Endothelial cell of umbilical vein (primary cell): ENCODE results near the gene RBM47. TPM values are rescaled to one million over a fixed set of nuclear protein-coding genes. Genes with fewer than 3 reads are reported as not detected.

Source experiments
- BruUV-seq: library from RNA; stranded (reverse); fragments of 400-500 nt; replicated peaks from 2 replicates; lab custom pipeline; 2021; lab: Mats Ljungman, UMichigan
- CTCF ChIA-PET: fragments of 300-600, 350-600 bp; sonication (Branson Sonifier 250); formaldehyde crosslinking; loops from one replicate; lab custom pipeline; 2021; ENCODE audit warnings: antibody characterized with exemption, inconsistent platforms; lab: Charles Lee
- POLR2A ChIA-PET: fragments of 300-600, 350-600 bp; sonication (Branson Sonifier 250); formaldehyde crosslinking; loops from one replicate; lab custom pipeline; 2021; ENCODE audit warnings: antibody characterized with exemption, inconsistent platforms; lab: Charles Lee
- DNase-seq: peaks from one replicate; pipeline ENCODE4 v3.0.0-alpha.2; 2011; ENCODE audit warnings: low read depth, low spot score
- FAIRE-seq: peaks from 2 replicates; lab custom pipeline; 2011; peaks lifted over from hg19 to GRCh38; lab: Jason Lieb, UNC
- H2AFZ ChIP-seq: 2 replicates; pipeline ENCODE4 v1.6.0; 2012; ENCODE audit warnings: low read depth, low read length, control low read depth, inconsistent platforms
- H3K27ac ChIP-seq: 2 replicates; pipeline ENCODE4 v1.5.1; 2011; ENCODE audit warnings: low read depth, mild to moderate bottlenecking, control low read depth, low read length, moderate library complexity; ENCODE audit not compliant: insufficient read depth
- H3K27me3 ChIP-seq, 2 experiments: 2 replicates each; pipeline versions ENCODE4 v1.6.0 to v1.6.1; 2011; ENCODE audit warnings: low read length in 2 of 2, mixed read lengths in 1 of 2; ENCODE audit not compliant: control insufficient read depth in 2 of 2, insufficient read depth in 2 of 2
- H3K36me3 ChIP-seq, 2 experiments: 2 replicates in 1 of 2; 3 replicates in 1 of 2; pipeline ENCODE4 v1.5.1; 2011; ENCODE audit warnings: low read length in 2 of 2, mild to moderate bottlenecking in 1 of 2, moderate library complexity in 1 of 2; ENCODE audit not compliant: control insufficient read depth in 2 of 2, insufficient read depth in 2 of 2; ENCODE audit errors: extremely low read depth in 1 of 2
- H3K4me1 ChIP-seq: 3 replicates; pipeline ENCODE4 v1.5.1; 2011; ENCODE audit warnings: mild to moderate bottlenecking, low read length; ENCODE audit not compliant: control insufficient read depth, insufficient read depth; ENCODE audit errors: extremely low read depth
- H3K4me2 ChIP-seq: 2 replicates; pipeline ENCODE4 v1.6.1; 2011; ENCODE audit warnings: low read length, control low read depth, mixed read lengths; ENCODE audit not compliant: insufficient read depth
- H3K4me3 ChIP-seq, 3 experiments: fragments of 200-600 bp in 1 of 3; sonication (generic), shearing (Covaris generic) in 1 of 3; replicated peaks in 1 of 3; 2 replicates each; pipeline ENCODE4 v1.5.1; 2011 to 2016; ENCODE audit warnings: control low read depth in 3 of 3, low read length in 3 of 3, mild to moderate bottlenecking in 2 of 3, inconsistent platforms in 1 of 3, low read depth in 1 of 3, moderate library complexity in 1 of 3; ENCODE audit not compliant: insufficient read depth in 1 of 3
- H3K79me2 ChIP-seq: 2 replicates; pipeline ENCODE4 v1.6.0; 2012; ENCODE audit warnings: low read length, inconsistent platforms; ENCODE audit not compliant: control insufficient read depth, insufficient read depth
- H3K9ac ChIP-seq: replicated peaks from 2 replicates; pipeline ENCODE3; 2011; ENCODE audit warnings: low read length, control low read depth; ENCODE audit not compliant: insufficient read depth; ENCODE audit errors: extremely low read depth
- H3K9me1 ChIP-seq: replicated peaks from 3 replicates; pipeline ENCODE4 v1.6.0; 2011; ENCODE audit warnings: mild to moderate bottlenecking, low read length; ENCODE audit not compliant: control insufficient read depth, insufficient read depth; ENCODE audit errors: extremely low read depth
- H3K9me3 ChIP-seq: replicated peaks from 2 replicates; pipeline ENCODE4 v1.5.1; 2012; ENCODE audit warnings: low read length, inconsistent platforms; ENCODE audit not compliant: control insufficient read depth, insufficient read depth
- H4K20me1 ChIP-seq: replicated peaks from 2 replicates; pipeline ENCODE3; 2011; ENCODE audit warnings: mild to moderate bottlenecking, low read length; ENCODE audit not compliant: control insufficient read depth, insufficient read depth; ENCODE audit errors: extremely low read depth
- EZH2 ChIP-seq: IDR thresholded peaks from 2 replicates; pipeline ENCODE4 v1.6.1; 2012; ENCODE audit warnings: borderline replicate concordance, low read depth, mild to moderate bottlenecking, moderate library complexity, low read length, inconsistent platforms; ENCODE audit not compliant: severe bottlenecking
- FOS ChIP-seq: IDR thresholded peaks from 2 replicates; pipeline ENCODE4 v1.6.1; 2011; ENCODE audit warnings: mild to moderate bottlenecking, low read length, moderate library complexity, borderline replicate concordance; ENCODE audit not compliant: insufficient read depth
- GATA2 ChIP-seq: IDR thresholded peaks from 2 replicates; pipeline ENCODE4 v1.7.0; 2011; ENCODE audit warnings: low read depth, mild to moderate bottlenecking, moderate library complexity, mixed read lengths, low read length; ENCODE audit not compliant: insufficient read length, insufficient read depth
- JUN ChIP-seq: IDR thresholded peaks from 2 replicates; pipeline ENCODE4 v1.6.1; 2011; ENCODE audit warnings: borderline replicate concordance, low read depth; ENCODE audit not compliant: insufficient read length, insufficient read depth
- MAX ChIP-seq: IDR thresholded peaks from 2 replicates; pipeline ENCODE4 v1.6.1; 2011; ENCODE audit not compliant: insufficient read depth, insufficient read length
- MYC ChIP-seq: IDR thresholded peaks from one replicate; pipeline ENCODE4 v1.6.1; 2011; ENCODE audit warnings: mild to moderate bottlenecking, low read depth, low read length
- POLR2A ChIP-seq: IDR thresholded peaks from 2 replicates; pipeline ENCODE4 v1.6.1; 2012; ENCODE audit warnings: low read depth, mild to moderate bottlenecking, control low read depth, low read length
- POLR2AphosphoS5 ChIP-seq: IDR thresholded peaks from 2 replicates; pipeline ENCODE4 v1.6.1; 2012; ENCODE audit warnings: low read depth, mild to moderate bottlenecking, control low read depth, low read length, moderate library complexity; ENCODE audit not compliant: insufficient read depth
- dilution Hi-C: fragments of 300-500 bp; cut with MboI; formaldehyde crosslinking; loops from one replicate; pipeline ENCODE4 v1.15.0; 2019; ENCODE audit warnings: low sequenced_read_pairs; ENCODE audit not compliant: extremely low pct_ligation_motif_present
- intact Hi-C: fragments of 100-400 bp; cut with micrococcal nuclease; formaldehyde crosslinking; loops from one replicate; pipeline ENCODE4 v1.10.0; 2022
- polyA plus RNA-seq, 4 experiments: library from polyadenylated mRNA; depleted of rRNA in 3 of 4; stranded (reverse) in 3 of 4; unstranded in 1 of 4; fragments of >200 nt; gene quantifications; 2 replicates each; pipeline versions ENCODE4 v1.2.1 to v1.2.3, GENCODE V29; 2011 to 2012; ENCODE audit warnings: missing spikeins in 1 of 4
- total RNA-seq: library from RNA; stranded (reverse); gene quantifications from 2 replicates; pipeline ENCODE4 v1.2.3, GENCODE V29; 2021
- TF ChIP-seq, protein P1 (sequence below), 2 donors: IDR thresholded peaks; 1 replicate in 1 of 2; 2 replicates in 1 of 2; pipeline ENCODE4 v1.5.1; 2011; ENCODE audit warnings: low read length in 2 of 2, mild to moderate bottlenecking in 2 of 2, moderate library complexity in 2 of 2, control low read depth in 1 of 2, inconsistent platforms in 1 of 2, low read depth in 1 of 2; ENCODE audit not compliant: insufficient read depth in 1 of 2; ENCODE audit errors: extremely low read depth in 1 of 2

Gene RBM47
- total and polyA plus RNA-seq, 2 donors (not counting 3 experiments of a cell fraction or from before 2014, with no cell fraction given): not detected

GRCh38 chr4:40562681-40563080 is 67.0 kb downstream of the RBM47 start:
- ChIA-PET POLR2A (no interaction called here), CTCF (interaction anchor here (1.6 kb wide), 1 partner anchor 12 kb away, joined by 7 read pairs; no protein-coding TSS in a partner anchor)
- H3K4me1 ChIP-seq: no peaks in the 10 kb centered on the region
- H3K36me3 ChIP-seq: no peaks in the 10 kb centered on the region
- no peak overlapping the region for H3K27ac ChIP-seq
- no peaks in the 10 kb centered on the region for H3K79me2 ChIP-seq
- H3K9ac ChIP-seq: no peak overlapping the region
- intact Hi-C loops: no loop called here
- no TSS peak for BruUV-seq
- TF ChIP-seq FOS (no peak), POLR2AphosphoS5 (no peak), EZH2 (no peak), MYC (no peak), JUN (no peak), GATA2 (no peak), MAX (no peak), POLR2A (no peak)
- TF ChIP-seq, protein P1, sequence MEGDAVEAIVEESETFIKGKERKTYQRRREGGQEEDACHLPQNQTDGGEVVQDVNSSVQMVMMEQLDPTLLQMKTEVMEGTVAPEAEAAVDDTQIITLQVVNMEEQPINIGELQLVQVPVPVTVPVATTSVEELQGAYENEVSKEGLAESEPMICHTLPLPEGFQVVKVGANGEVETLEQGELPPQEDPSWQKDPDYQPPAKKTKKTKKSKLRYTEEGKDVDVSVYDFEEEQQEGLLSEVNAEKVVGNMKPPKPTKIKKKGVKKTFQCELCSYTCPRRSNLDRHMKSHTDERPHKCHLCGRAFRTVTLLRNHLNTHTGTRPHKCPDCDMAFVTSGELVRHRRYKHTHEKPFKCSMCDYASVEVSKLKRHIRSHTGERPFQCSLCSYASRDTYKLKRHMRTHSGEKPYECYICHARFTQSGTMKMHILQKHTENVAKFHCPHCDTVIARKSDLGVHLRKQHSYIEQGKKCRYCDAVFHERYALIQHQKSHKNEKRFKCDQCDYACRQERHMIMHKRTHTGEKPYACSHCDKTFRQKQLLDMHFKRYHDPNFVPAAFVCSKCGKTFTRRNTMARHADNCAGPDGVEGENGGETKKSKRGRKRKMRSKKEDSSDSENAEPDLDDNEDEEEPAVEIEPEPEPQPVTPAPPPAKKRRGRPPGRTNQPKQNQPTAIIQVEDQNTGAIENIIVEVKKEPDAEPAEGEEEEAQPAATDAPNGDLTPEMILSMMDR (IDR thresholded peaks at IDR 0.05; ENCODE audit: extremely low read depth in 1 of 2, insufficient read depth in 1 of 2, low read depth in 1 of 2, low read length in 2 of 2): no peak
- H4K20me1 ChIP-seq: no peaks in the 10 kb centered on the region
- FAIRE-seq: no peak
- no peaks in the 10 kb centered on the region for H3K9me1 ChIP-seq
- H3K4me3 ChIP-seq: no peak overlapping the region
- DNase-seq: no peak
- no peaks in the 10 kb centered on the region for H3K9me3 ChIP-seq
- no peak overlapping the region for H3K4me2 ChIP-seq
- no peak overlapping the region for H2AFZ ChIP-seq
- no peaks in the 10 kb centered on the region for H3K27me3 ChIP-seq
- dilution Hi-C loops: no loop called here
